ENCODE data around the gene CPXM1. TPM values are rescaled to one million over a fixed set of nuclear protein-coding genes. Genes with fewer than 3 reads are reported as not detected.

The CPXM1 gene
- total and polyA plus RNA-seq, 9 of the 15 experiments (the other 6 are each of a cell fraction or from before 2014, with no cell fraction given): 0.04 to 1.1 (median 0.37) TPM; not detected in 2

DNA sequence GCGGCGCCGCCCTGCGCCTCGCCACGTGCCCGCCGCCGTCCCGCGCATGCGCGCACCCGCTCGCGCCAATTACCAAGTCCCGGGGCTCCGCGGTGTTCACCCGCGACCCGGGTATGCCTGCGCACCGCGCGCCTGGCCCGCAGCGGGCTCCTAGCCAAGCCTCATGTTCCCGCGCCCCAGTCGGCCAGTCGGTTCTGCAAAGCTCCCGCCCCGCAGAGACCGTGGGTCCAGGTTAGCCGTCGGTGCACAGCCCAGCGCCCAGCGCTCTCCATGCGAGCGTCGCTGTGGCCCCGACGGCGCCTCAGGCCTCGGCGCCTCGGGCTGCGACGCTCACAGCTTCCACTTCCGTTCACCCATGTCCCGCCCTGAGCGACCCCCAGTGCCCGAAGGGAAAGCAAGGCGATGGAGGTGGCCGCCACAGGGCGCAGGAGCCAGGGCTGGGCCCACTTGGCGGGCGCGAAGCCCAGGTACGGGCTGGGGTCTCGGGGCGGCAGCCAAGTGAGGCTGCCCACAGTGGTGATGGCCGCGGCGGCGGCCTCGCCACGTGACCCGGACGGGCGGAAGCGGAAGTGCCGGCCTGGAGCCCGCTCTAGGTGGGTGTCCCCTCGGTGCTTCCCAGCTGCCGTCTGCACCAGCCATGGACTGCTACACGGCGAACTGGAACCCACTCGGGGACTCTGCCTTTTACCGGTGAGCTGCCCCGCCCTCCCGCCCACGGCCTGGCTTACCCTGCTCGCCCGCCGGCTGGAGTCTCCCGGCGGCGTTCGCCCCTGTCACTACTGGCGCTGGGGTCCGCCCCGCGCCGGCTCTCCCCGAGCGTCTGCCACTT lies 39.9 kb upstream of the CPXM1 start, which contains the start of the genes PCED1A and VPS16 (continued):
- 0 out of 2 replicates have a peak, but pooled peaks have one; percentile 32 for TF ChIP-seq ZNF583 (CRISPR knock-in tag; IDR thresholded peaks at IDR 0.05)
- TF ChIP-seq ETV5 (CRISPR knock-in tag; IDR thresholded peaks at IDR 0.05; ENCODE audit: low read depth): no peak; the same call in 1 of the 2 replicates
- TF ChIP-seq ZNF778 (CRISPR knock-in tag; IDR thresholded peaks at IDR 0.05): no peak
- no peak for TF ChIP-seq RFX1 (IDR thresholded peaks at IDR 0.05)
- no peak for TF ChIP-seq ASH1L (IDR thresholded peaks at IDR 0.05; ENCODE audit: borderline replicate concordance, low read depth, partially characterized antibody)
- TF ChIP-seq, protein P1, sequence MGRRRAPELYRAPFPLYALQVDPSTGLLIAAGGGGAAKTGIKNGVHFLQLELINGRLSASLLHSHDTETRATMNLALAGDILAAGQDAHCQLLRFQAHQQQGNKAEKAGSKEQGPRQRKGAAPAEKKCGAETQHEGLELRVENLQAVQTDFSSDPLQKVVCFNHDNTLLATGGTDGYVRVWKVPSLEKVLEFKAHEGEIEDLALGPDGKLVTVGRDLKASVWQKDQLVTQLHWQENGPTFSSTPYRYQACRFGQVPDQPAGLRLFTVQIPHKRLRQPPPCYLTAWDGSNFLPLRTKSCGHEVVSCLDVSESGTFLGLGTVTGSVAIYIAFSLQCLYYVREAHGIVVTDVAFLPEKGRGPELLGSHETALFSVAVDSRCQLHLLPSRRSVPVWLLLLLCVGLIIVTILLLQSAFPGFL (CRISPR knock-in tag; IDR thresholded peaks at IDR 0.05): no peak
- no peak for TF ChIP-seq RFX5 (IDR thresholded peaks at IDR 0.05; ENCODE audit: low read depth, low read length)
- no peak for TF ChIP-seq ZNF668 (CRISPR knock-in tag; IDR thresholded peaks at IDR 0.05)
- TF ChIP-seq, protein P2, sequence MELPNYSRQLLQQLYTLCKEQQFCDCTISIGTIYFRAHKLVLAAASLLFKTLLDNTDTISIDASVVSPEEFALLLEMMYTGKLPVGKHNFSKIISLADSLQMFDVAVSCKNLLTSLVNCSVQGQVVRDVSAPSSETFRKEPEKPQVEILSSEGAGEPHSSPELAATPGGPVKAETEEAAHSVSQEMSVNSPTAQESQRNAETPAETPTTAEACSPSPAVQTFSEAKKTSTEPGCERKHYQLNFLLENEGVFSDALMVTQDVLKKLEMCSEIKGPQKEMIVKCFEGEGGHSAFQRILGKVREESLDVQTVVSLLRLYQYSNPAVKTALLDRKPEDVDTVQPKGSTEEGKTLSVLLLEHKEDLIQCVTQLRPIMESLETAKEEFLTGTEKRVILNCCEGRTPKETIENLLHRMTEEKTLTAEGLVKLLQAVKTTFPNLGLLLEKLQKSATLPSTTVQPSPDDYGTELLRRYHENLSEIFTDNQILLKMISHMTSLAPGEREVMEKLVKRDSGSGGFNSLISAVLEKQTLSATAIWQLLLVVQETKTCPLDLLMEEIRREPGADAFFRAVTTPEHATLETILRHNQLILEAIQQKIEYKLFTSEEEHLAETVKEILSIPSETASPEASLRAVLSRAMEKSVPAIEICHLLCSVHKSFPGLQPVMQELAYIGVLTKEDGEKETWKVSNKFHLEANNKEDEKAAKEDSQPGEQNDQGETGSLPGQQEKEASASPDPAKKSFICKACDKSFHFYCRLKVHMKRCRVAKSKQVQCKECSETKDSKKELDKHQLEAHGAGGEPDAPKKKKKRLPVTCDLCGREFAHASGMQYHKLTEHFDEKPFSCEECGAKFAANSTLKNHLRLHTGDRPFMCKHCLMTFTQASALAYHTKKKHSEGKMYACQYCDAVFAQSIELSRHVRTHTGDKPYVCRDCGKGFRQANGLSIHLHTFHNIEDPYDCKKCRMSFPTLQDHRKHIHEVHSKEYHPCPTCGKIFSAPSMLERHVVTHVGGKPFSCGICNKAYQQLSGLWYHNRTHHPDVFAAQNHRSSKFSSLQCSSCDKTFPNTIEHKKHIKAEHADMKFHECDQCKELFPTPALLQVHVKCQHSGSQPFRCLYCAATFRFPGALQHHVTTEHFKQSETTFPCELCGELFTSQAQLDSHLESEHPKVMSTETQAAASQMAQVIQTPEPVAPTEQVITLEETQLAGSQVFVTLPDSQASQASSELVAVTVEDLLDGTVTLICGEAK (IDR thresholded peaks at IDR 0.05): peak; percentile 95
- TF ChIP-seq, protein P2 (CRISPR knock-in tag; IDR thresholded peaks at IDR 0.05): no peak
- TF ChIP-seq, protein P3, sequence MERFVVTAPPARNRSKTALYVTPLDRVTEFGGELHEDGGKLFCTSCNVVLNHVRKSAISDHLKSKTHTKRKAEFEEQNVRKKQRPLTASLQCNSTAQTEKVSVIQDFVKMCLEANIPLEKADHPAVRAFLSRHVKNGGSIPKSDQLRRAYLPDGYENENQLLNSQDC (CRISPR knock-in tag; IDR thresholded peaks at IDR 0.05): no peak
- no peak for TF ChIP-seq POLR2AphosphoS2 (IDR thresholded peaks at IDR 0.05; ENCODE audit: low read length)
- no peak for TF ChIP-seq ZNF311 (CRISPR knock-in tag; IDR thresholded peaks at IDR 0.05)
- TF ChIP-seq, protein P4, sequence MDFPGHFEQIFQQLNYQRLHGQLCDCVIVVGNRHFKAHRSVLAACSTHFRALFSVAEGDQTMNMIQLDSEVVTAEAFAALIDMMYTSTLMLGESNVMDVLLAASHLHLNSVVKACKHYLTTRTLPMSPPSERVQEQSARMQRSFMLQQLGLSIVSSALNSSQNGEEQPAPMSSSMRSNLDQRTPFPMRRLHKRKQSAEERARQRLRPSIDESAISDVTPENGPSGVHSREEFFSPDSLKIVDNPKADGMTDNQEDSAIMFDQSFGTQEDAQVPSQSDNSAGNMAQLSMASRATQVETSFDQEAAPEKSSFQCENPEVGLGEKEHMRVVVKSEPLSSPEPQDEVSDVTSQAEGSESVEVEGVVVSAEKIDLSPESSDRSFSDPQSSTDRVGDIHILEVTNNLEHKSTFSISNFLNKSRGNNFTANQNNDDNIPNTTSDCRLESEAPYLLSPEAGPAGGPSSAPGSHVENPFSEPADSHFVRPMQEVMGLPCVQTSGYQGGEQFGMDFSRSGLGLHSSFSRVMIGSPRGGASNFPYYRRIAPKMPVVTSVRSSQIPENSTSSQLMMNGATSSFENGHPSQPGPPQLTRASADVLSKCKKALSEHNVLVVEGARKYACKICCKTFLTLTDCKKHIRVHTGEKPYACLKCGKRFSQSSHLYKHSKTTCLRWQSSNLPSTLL (IDR thresholded peaks at IDR 0.05): no peak
- TF ChIP-seq ADNP (tag; IDR thresholded peaks at IDR 0.05): no peak
- TF ChIP-seq CCAR2 (IDR thresholded peaks at IDR 0.05; ENCODE audit: low read depth, low read length): no peak

Data from K562 (cell line).